ENCODE measurements around the gene E2F7. TPM values are rescaled to one million over a fixed set of nuclear protein-coding genes. Genes with fewer than 3 reads are reported as not detected.

Gene E2F7
- total RNA-seq, 6 experiments from 2014 or later: 6.3 to 24.4 (median 18.0) TPM

- H3K9me3 Mint-ChIP-seq: no peaks in the 10 kb centered on the region
- H3K4me1 Mint-ChIP-seq (ENCODE audit: low read depth): peaks cover 77% of the 10 kb centered on the region
- H3K4me3 Mint-ChIP-seq: peak overlapping the region; percentile 91
- peak overlapping the region; percentile 95 for H3K27ac Mint-ChIP-seq
- DNase-seq: peak; percentile 69
- H3K27me3 Mint-ChIP-seq (ENCODE audit: insufficient read depth): peaks cover 2% of the 10 kb centered on the region; the same call in 1 of the 2 replicates
- no peak for TF ChIP-seq CTCF (IDR thresholded peaks at IDR 0.05)
- H3K36me3 Mint-ChIP-seq (ENCODE audit: low read depth): peaks cover 38% of the 10 kb centered on the region
Observed at GRCh38 chr12:77062846-77063461, 2.4 kb downstream of the E2F7 start.

GRCh38 chr12:77062396-77062795 lies 3.0 kb downstream of the E2F7 start:
- H3K4me1 Mint-ChIP-seq (ENCODE audit: low read depth): peaks cover 83% of the 10 kb centered on the region
- no peaks in the 10 kb centered on the region for H3K9me3 Mint-ChIP-seq
- H3K27ac Mint-ChIP-seq: peak overlapping the region; percentile 95
- no peak for DNase-seq
- peaks cover 38% of the 10 kb centered on the region for H3K36me3 Mint-ChIP-seq (ENCODE audit: low read depth)
- peak overlapping the region; percentile 91 for H3K4me3 Mint-ChIP-seq
- peaks cover 2% of the 10 kb centered on the region; the same call in 1 of the 2 replicates for H3K27me3 Mint-ChIP-seq (ENCODE audit: insufficient read depth)
- no peak for TF ChIP-seq CTCF (IDR thresholded peaks at IDR 0.05)

- H3K27ac Mint-ChIP-seq: peak overlapping the region; percentile 95
- H3K36me3 Mint-ChIP-seq (ENCODE audit: low read depth): peaks cover 46% of the 10 kb centered on the region
- peaks cover 80% of the 10 kb centered on the region for H3K4me1 Mint-ChIP-seq (ENCODE audit: low read depth)
- TF ChIP-seq CTCF (IDR thresholded peaks at IDR 0.05): no peak
- no peaks in the 10 kb centered on the region for H3K9me3 Mint-ChIP-seq
- H3K4me3 Mint-ChIP-seq: peak overlapping the region; percentile 91; the same call in 1 of the 2 replicates
- peaks cover 2% of the 10 kb centered on the region; the same call in 1 of the 2 replicates for H3K27me3 Mint-ChIP-seq (ENCODE audit: insufficient read depth)
- no peak for DNase-seq
Observed at GRCh38 chr12:77060883-77061240, 4.5 kb downstream of the E2F7 start.

GRCh38 chr12:77060136-77060882 lies 5.1 kb downstream of the E2F7 start:
- Mint-ChIP-seq H3K36me3 (ENCODE audit: low read depth) (peaks cover 49% of the 10 kb centered on the region), H3K27ac (peak overlapping the region; percentile 95), H3K4me3 (peak overlapping the region; percentile 91; the same call in 1 of the 2 replicates), H3K4me1 (ENCODE audit: low read depth) (peaks cover 79% of the 10 kb centered on the region), H3K27me3 (ENCODE audit: insufficient read depth) (peaks cover 2% of the 10 kb centered on the region; the same call in 1 of the 2 replicates), H3K9me3 (no peaks in the 10 kb centered on the region)
- no peak for TF ChIP-seq CTCF (IDR thresholded peaks at IDR 0.05)
- DNase-seq: no peak

GRCh38 chr12:77058740-77059139 lies 6.6 kb downstream of the E2F7 start:
- H3K4me3 Mint-ChIP-seq: peak overlapping the region; percentile 50; the same call in 1 of the 2 replicates
- H3K27me3 Mint-ChIP-seq (ENCODE audit: insufficient read depth): peaks cover 2% of the 10 kb centered on the region; the same call in 1 of the 2 replicates
- peaks cover 60% of the 10 kb centered on the region for H3K36me3 Mint-ChIP-seq (ENCODE audit: low read depth)
- H3K27ac Mint-ChIP-seq: peak overlapping the region; percentile 95
- no peak for TF ChIP-seq CTCF (IDR thresholded peaks at IDR 0.05)
- DNase-seq: peak; percentile 70
- H3K9me3 Mint-ChIP-seq: no peaks in the 10 kb centered on the region
- H3K4me1 Mint-ChIP-seq (ENCODE audit: low read depth): peaks cover 83% of the 10 kb centered on the region

Measured in HFFc6 (cell line).